Lung (tissue), 12 donors: Measurements from ENCODE around the gene THOC6. TPM values are rescaled to one million over a fixed set of nuclear protein-coding genes. Genes with fewer than 3 reads are reported as not detected.

Experiments used
- ATAC-seq: fragments of 200-7000 bp; cut with Tn5 transposase; one replicate; pipeline ENCODE4 v1.9.1; 2020; ENCODE audit warnings: moderate number of reproducible peaks; ENCODE audit not compliant: insufficient read depth, low FRiP score
- DNase-seq, 3 donors: peaks; one replicate each; pipeline ENCODE4 v3.0.0-alpha.2; 2013 to 2017
- H3K27ac ChIP-seq, 2 donors: one replicate each; pipeline ENCODE4 v1.5.1; 2013; ENCODE audit warnings: mild to moderate bottlenecking in 2 of 2, moderate library complexity in 2 of 2, control low read depth in 1 of 2, inconsistent platforms in 1 of 2, low read depth in 1 of 2, low read length in 1 of 2
- H3K27me3 ChIP-seq, 3 donors: one replicate each; pipeline ENCODE4 v1.5.1; 2013; ENCODE audit warnings: low read length in 2 of 3; ENCODE audit not compliant: control insufficient read depth in 3 of 3, insufficient read depth in 3 of 3
- H3K36me3 ChIP-seq, 4 donors: one replicate each; pipeline ENCODE4 v1.5.1; 2013; ENCODE audit warnings: low read length in 4 of 4, mild to moderate bottlenecking in 1 of 4, moderate library complexity in 1 of 4; ENCODE audit not compliant: control insufficient read depth in 4 of 4, insufficient read depth in 4 of 4
- H3K4me1 ChIP-seq, 5 donors: one replicate each; pipeline ENCODE4 v1.5.1; 2013; ENCODE audit warnings: low read length in 5 of 5, mild to moderate bottlenecking in 2 of 5, moderate library complexity in 1 of 5; ENCODE audit not compliant: control insufficient read depth in 5 of 5, insufficient read depth in 5 of 5
- H3K4me3 ChIP-seq: one replicate; pipeline ENCODE4 v1.5.1; 2013; ENCODE audit warnings: mild to moderate bottlenecking, control low read depth, moderate library complexity
- H3K9ac ChIP-seq, 2 donors: one replicate each; pipeline ENCODE4 v1.5.1; 2013; ENCODE audit warnings: low read length in 2 of 2, control low read depth in 1 of 2; ENCODE audit not compliant: insufficient read depth in 1 of 2
- H3K9me3 ChIP-seq, 4 donors: one replicate each; pipeline ENCODE4 v1.5.1; 2013; ENCODE audit warnings: low read length in 3 of 4, mild to moderate bottlenecking in 1 of 4, moderate library complexity in 1 of 4; ENCODE audit not compliant: control insufficient read depth in 4 of 4, insufficient read depth in 3 of 4
- WGBS, 2 donors: extraction: QIAGEN DNeasy Blood & Tissue Kit; methylation state at CpG; one replicate each; pipeline ENCODE4 v1.1.7; 2013; 5-methylcytosine and 5-hydroxymethylcytosine counted together
- polyA plus RNA-seq, 2 donors: library from polyadenylated mRNA; stranded (reverse); fragments of 200-250 nt; gene quantifications; one replicate each; pipeline ENCODE4 v1.2.1, GENCODE V29; 2013
- total RNA-seq, 2 donors: library from RNA; depleted of rRNA in 1 of 2; stranded (reverse); fragments of >200 nt in 1 of 2; gene quantifications; one replicate each; pipeline ENCODE4 v1.2.1, GENCODE V29; 2014 to 2021
- TF ChIP-seq, protein P1 (sequence below): IDR thresholded peaks from 2 replicates; pipeline ENCODE4 v1.5.1; 2012; ENCODE audit warnings: mild to moderate bottlenecking; ENCODE audit errors: control extremely low read depth, extremely low read depth
- donor health status: control.
- donor health status: control.
- donor health status: Bipolar disorder and iron deficiency.
- donor health status: healthy.
- donor health status: DM: yes; HTN: yes; CAD: no.

Gene THOC6
- total and polyA plus RNA-seq, 4 donors: 12.7 to 58.3 (median 40.0) TPM

DNA sequence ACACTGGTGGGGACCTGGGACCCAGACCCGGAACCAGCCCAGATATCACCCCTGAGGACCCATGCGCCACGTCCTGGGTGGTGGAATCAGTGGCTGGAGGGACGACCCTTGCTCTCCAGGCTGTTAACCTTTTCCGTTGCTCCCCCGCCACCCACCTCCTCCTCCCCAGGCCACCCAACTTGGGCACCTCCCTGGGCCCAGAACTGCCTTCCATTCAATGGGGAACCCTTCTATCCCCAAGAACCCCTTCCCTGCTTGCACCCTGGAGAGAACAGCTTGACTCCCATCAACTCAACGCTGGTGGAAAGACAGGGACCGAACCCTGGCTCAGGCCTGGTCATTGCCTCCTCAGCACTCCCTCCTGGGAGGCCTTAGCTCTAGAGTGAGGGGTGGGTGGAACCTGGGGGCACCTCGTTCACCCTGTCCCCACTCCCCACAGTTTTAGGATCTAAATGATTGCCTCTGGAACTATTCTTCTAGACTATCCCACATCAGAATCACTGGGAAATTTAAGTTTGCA is 35.9 kb downstream of the THOC6 start:
- no peak for DNase-seq
- H3K27me3 ChIP-seq: no peaks in the 10 kb centered on the region
- no peak for ATAC-seq
- no peaks in the 10 kb centered on the region for H3K9me3 ChIP-seq
- H3K4me3 ChIP-seq: peak overlapping the region; percentile 24
- H3K4me1 ChIP-seq: peaks cover 2 to 13% (median 7%) of the 10 kb centered on the region in 5 donors
- TF ChIP-seq, protein P1, sequence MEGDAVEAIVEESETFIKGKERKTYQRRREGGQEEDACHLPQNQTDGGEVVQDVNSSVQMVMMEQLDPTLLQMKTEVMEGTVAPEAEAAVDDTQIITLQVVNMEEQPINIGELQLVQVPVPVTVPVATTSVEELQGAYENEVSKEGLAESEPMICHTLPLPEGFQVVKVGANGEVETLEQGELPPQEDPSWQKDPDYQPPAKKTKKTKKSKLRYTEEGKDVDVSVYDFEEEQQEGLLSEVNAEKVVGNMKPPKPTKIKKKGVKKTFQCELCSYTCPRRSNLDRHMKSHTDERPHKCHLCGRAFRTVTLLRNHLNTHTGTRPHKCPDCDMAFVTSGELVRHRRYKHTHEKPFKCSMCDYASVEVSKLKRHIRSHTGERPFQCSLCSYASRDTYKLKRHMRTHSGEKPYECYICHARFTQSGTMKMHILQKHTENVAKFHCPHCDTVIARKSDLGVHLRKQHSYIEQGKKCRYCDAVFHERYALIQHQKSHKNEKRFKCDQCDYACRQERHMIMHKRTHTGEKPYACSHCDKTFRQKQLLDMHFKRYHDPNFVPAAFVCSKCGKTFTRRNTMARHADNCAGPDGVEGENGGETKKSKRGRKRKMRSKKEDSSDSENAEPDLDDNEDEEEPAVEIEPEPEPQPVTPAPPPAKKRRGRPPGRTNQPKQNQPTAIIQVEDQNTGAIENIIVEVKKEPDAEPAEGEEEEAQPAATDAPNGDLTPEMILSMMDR: no peak
- peak overlapping the region in 1 of 2 donors; percentile 28 for H3K9ac ChIP-seq
- H3K36me3 ChIP-seq: no peaks in the 10 kb centered on the region
- WGBS, 2 donors: 61 to 69% methylated on average over 9 of the region's 9 CpGs
- peak overlapping the region; percentile 71 to 85 for H3K27ac ChIP-seq

DNA sequence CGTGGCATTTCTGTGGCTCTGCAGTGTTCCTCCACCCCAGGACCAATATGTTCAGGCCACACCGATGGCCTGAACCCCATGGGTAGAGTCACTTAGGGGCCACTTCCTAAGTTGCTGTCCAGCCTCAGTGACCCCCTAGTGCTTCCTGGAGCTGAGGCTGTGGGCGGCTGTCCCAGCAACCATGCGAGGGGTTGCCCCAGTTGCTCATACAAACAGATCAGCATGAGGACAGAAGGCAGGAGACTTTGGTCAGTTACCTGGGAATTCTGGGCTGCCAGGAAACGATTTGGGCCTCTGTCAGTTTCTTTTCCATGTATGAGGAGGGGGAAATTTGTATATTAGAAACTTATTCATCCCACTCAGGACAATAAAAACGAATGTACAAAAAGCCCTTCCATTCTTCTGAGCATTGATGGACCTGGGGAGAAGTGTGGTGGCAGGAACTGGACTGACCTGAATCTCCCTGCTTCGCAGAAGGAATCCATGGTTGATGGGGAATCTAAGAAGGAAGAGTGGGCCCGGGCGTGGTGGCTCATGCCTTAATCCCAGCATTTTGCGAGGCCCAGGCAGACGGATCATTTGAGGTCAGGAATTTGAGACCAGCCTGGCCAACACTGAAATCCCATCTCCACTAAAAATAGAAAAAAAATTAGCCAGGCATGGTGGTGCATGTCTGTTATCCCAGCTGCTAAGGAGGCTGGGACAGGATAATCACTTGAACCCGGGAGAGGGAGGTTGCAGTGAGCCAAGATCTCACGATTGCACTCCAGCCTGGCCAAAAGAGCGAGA is 36.7 kb downstream of the THOC6 start:
- DNase-seq: no peak
- Histone ChIP-seq H3K9ac (no peak overlapping the region), H3K27ac (peak overlapping the region in 1 of 2 donors; percentile 31), H3K36me3 (no peaks in the 10 kb centered on the region), H3K4me1 (peaks cover 2 to 16% (median 7%) of the 10 kb centered on the region in 5 donors), H3K9me3 (no peaks in the 10 kb centered on the region), H3K27me3 (no peaks in the 10 kb centered on the region), H3K4me3 (no peak overlapping the region)
- ATAC-seq: no peak
- 87% methylated on average over 14 of the region's 14 CpGs for WGBS, 2 donors
- TF ChIP-seq, protein P1: no peak

DNA sequence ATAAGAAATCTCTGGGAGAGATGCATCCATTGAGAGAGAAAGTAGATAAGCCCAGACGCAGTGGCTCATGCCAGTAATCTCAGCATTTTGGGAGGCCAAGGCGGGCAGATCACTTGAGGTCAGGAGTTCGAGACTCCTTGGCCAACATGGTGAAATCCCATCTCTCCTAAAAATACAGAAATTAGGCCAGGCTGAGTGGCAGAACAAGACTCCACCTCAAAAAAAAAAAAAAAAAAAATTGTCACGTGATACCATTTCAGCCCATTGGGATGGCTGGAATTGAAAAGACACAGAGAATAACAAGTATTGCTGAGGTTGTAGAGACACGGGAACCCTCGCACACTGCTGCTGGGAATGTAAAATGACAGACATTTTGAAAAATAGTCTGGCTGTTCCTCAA is 38.7 kb downstream of the THOC6 start:
- Histone ChIP-seq H3K36me3 (peaks cover 0 to 3% (median 0%) of the 10 kb centered on the region in 4 donors), H3K4me1 (peaks cover 2 to 22% (median 7%) of the 10 kb centered on the region in 5 donors), H3K9me3 (no peaks in the 10 kb centered on the region), H3K27me3 (no peaks in the 10 kb centered on the region), H3K4me3 (no peak overlapping the region), H3K27ac (no peak overlapping the region), H3K9ac (no peak overlapping the region)
- WGBS, 2 donors: 83 to 89% methylated on average over 6 of the region's 6 CpGs
- DNase-seq: no peak
- no peak for ATAC-seq
- TF ChIP-seq, protein P1: no peak
